Activated CD8-positive, alpha-beta memory T cell treated with anti-CD3 and anti-CD28 coated beads for 1 hour (primary cell): Measurements from ENCODE around the gene TXN2.
"Not testable (repeated sequence)": the region's sequence is repeated elsewhere in the genome, so short reads cannot be mapped to it uniquely, and the experiment has no call there.

Experiments used
- DNase-seq, 2 donors: peaks; one replicate each; pipeline ENCODE4 v3.0.0-alpha.2; 2020; ENCODE audit warnings: low read depth in 1 of 2; ENCODE audit errors: extremely low read depth in 1 of 2

The TXN2 gene

DNA sequence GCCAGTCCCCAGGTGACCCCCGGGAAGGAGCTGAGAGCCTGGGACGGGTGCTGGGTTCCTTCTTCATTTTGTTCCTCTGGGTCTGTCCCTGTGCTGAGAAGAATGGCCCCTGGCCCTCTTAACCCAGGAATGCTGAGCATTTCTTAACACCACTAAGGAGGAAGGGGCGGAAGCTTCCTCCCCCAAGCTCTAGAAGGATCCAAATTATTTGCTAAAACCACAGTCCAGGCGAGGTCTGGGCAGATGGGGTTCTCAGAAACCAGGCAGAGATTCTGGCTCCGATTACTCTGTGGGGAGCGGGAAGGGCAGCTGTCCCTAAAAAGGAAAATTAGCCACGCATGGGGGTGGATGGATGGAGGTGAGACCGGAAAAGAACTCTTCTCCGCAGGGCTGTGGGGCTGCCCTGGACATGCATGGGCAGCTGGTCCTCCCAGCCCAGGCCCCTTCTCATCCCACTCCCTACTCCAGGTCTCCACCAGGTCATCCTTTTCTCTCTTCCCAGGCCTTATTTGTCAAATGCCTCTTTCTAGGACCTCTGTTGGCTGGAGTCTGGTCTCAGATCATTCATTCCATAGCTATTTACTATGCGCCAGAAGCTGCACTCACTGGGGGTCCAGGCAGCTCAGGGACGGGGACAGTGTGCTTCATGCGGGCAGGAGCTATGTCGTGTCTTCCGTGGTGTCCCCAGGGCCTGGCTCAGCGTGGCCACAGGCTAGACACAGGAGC lies 48.7 kb downstream of the TXN2 start:
- no peak for DNase-seq

DNA sequence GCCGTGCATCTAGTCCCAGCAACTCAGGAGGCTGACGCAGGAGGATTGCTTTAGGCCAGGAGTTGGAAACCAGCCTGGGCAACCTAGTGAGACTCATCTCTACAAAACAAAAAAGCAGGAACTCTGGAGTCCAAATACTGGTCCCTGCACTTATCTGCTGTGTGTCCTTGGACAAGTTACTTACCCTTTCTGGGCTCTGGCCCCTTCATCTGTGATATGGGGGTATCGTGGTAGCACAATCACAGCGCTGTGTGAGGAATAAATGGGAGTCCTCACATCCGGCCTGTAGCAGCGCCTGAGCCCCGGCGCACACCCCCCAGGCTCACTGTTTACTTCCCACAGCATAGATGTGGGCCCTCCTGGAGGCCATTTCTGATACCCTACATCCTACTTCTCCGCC lies 49.5 kb downstream of the TXN2 start:
- no peak for DNase-seq

DNA sequence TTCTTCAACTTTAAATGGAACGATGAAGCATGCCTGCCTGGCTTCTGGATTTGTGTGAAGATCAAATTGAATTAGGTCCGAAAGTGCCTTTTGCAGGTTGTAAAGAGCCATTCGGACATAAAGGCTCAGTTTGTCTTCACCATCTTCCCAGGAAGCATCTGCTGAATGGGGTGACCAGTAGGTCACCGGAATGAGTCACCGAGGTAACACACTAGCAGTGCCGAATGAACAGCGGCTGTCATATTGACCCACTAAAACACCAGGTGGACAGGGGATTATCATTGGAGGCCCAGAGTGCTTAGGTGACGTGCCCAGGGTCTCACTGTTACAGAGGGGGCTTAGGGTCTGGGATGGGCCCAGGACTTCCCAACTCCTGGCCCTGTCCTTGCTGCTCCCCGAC lies 50.6 kb downstream of the TXN2 start:
- no peak for DNase-seq

DNA sequence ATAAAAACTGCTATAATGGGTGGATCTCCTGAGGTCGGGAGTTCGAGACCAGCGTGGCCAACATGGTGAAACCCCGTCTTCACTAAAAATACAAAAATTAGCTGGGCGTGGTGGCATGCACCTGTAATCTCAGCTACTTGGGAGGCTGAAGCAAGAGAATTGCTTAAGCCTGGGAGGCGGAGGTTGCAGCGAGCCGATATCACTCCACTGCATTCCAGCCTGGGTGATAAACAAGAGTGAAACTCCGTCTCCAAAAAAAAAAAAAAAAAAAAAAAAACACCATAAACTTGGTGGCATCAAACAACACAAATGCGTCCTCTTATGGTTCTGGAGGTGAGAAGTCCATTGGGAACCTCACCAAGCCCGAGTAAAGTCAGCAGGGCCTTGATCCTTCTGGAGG lies 53.5 kb downstream of the TXN2 start:
- not testable (repeated sequence) for DNase-seq

DNA sequence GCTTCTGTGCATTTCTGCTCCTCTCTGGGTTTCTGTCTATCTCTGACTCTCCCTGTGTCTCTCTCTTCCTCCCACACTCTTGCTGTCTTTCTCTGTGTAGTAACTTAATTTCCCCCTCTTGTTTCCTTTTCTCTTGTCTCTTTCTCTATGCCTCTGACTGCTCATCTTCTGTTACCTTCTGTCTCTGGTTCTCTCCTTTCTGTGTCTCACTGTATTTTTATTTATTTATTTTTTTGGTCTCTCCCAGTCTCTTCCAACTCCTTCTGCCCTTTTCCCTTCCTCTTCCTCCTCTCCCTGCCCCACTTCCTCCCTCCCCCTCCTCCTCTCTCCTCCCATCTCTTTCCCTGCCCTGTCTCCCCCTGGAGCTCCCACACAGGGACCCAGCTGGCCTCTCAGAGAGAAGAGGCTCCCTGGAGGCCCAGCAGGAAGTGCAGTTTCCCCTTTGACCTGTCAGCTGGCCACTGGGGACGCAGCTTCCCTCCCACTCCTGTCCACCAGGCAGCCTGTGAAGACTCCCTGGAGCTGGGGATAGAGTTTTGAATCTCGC lies 55.4 kb downstream of the TXN2 start:
- DNase-seq, result no peak

DNA sequence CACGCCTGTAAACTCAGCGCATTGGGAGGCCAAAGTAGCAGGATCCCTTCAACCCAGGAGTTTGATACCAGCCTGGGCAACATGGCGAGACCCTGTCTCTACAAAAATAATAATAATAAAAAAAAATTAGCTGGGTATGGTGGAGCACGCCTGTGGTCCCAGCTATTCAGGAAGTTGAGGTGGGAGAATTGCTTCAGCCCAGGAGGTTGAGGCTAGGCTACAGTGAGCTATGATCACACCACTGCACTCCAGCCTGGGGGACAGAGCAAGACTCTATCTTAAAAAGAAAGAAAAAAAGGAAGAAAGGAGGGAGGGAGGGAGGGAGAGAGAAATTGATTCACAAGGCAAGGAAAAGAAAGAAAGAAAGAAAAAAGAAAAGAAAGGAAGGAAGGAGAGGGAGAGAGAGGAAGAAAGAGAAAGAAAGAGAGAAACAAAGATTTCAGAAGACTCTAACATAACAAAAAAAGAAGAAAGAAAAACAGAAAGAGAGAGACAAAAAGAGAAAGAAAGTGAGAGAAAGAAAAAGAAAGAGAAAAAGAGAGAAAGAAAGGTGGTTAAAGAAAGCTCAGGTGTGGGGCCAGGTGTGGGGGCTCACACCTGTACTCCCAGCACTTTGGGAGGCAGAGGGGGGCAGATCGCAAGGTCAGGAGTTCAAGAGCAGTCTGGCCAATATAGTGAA lies 56.4 kb downstream of the TXN2 start:
- no peak for DNase-seq

DNA sequence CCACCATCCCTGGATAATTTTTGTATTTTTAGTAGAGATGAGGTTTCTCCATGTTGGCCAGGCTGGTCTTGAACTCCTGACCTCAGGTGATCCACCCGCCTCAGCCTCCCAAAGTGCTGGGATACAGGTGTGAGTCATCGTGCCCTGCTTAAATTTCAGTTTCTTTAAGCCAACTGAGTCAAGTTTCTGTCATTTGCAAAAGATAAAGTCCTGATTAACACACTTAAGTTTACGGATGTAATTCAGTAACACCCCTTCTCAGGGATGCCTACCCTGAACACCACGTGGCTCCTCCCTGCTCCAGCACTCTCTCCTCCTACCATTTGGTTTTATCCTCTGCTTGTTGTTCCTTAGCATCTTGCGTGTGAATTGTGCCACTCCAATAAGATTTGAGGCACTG lies 57.0 kb downstream of the TXN2 start:
- DNase-seq, result not testable (repeated sequence)

DNA sequence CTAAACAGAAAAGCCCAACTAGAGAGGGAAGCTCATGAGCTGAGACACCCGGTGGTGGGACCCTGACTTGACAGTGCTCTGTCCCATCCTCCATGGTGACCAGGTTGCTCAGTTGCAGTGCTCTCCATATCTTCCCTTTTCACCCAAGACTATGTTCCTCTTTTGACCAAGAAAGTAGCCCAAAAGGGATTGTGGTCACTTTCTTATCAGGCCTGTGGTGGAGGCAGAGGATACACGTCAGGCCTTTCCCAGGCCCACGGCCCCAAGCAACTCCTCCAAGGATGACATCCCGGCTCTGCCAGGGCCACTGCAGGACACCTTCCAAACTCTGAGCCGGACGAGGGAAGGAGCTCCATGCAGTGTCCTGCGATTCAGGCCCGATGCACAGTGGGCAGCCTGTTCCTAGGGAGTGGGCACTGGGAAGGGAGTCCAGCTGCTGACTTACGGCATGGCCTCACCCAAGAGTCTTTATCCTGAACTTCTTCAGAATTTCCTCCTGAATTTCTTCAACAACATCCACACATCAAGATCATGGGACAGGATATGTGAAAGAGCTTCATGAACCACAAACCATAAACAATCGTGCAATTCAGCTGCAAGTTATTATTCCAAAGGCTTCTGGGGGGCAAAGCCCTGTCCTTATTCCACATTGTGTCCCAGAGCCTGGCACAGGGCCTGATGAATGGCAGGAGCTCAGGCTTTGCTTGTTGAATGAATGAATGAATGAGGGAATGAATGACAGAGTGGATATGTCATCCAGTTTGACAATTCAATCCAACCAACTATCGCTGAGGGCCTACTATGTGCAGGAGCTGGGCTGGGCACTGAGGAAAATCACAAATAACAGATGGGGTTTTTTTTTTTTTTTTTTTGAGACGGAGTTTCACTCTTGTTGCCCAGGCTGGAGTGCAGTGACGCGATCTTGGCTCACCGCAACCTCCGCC lies 57.7 kb downstream of the TXN2 start:
- no peak for DNase-seq

DNA sequence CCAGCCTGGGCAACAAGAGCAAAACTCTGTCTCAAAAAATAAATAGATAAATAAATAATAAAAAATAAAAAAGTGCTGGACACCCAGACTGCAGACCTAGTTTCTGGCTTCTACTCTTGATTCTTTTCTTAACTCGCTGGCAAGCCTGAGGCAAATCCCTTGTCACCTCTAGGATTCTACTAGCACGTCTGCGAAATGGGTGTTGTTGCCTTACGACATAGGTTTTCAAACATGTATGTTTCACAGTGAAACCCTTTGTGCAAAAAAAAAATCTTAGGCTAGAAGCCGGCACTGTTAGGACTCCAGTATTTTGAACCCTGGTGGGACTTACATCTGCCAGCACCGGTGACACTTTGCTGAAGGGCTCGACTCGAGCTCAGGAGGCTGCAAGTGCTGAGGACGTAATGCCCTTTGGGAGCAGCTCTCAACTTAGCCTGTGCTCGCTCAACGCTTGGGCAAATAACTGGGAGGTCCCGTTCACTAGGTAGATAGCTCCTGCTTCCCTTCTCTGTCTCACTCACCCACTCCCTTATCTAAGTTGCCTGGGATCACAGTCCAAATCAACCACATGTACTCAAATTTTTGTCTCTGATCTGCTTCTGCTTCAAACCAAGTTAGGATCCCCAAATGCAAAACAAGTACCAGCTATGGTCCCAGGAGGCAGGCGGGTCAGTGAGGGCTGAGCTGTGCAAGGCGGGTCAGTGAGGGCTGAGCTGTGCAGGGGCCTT lies 59.0 kb downstream of the TXN2 start:
- no peak for DNase-seq

DNA sequence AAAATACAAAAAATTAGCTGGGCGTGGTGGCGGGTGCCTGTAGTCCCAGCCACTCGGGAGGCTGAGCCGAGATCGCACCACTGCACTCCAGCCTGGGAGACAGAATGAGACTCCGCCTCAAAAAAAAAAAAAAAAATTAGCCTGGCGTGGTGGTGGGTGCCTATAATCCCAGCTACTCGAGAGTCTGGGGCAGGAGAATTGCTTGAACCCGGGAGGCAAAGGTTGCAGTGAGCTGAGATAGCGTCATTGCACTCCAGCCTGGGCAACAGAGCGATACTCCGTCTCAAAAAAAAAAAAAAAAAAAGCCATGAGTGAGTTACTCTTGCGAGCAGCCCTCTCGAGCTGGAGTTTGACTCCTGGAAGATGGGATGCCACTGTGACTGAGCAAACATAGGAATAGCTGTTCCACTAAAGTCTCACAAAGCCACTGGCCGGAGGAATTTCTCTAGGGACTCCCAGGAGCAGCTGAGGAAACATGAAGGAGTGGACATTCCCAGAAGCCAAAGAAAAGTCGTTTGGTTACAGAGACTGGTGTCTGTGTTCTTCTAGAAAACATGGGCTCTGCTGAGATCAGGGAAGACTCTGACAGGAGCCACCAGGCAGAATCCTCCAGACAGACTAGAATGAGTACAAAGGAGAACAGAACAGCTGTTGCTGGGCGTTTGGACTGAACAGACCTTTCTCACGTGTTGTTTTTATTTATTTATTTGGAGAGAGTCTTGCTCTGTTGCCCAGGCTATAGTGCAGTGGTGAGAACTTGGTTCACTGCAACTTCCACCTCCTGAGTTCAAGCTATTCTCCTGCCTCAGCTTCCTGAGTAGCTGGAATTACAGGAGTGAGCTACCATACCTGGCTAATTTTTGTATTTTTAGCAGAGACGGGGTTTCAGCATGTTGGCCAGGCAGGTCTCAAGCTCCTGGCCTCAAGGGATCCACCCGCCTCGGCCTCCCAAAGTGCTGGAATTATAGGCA lies 61.2 kb downstream of the TXN2 start:
- no peak for DNase-seq

DNA sequence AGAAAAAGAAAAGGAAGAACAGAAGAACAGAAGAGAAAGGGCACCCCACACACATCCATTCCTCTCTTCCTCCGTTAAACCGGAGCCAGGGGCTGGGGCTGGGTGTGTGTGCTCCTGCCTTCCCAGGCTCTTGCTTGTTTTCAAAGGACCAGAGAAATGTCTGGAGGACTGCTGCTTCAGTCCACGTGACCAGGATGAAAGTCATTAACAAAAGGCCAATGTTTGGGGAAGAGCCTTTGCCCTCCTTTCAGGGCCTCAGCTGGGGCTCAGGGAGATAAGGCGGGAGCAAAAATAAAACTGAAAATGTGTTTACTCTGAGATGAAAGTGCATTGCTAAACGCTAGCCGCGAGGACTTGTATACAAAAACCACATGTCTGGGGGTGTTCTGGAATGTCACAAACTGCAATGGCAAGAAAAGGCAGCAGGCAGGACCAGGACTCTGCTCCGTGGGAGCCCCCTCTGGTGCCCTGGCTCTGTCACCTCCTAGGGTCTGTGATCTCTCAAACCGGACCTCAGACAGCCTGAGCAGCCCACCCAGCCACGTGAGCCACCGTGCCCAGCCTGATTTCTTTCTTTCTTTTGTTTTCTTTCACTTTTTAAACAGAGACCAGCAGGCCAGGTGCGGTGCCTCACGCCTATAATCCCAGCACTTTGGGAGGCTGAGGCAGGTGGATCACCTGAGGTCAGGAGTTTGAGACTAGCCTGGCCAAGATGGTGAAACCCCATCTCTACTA lies 62.1 kb downstream of the TXN2 start:
- no peak for DNase-seq

DNA sequence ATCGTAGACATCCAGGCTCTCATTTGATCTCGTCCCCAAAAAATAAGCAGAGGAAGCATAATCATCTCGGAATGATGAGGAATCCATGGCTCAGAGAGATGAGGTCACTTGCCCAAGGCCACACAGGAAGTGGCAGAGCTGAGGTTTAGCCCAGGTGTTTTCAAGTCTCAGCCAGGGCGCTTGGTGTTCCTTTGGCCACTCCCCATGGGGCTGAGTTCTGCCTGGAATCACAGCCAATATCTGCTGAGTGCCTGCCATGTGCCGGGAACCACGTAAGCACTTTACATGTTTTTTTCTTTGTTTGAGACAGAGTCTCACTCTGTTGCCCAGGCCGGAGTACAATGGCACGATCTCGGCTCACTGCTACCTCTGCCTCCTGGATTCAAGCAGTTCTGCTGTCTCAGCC lies 64.2 kb downstream of the TXN2 start:
- no peak for DNase-seq
